Esophagus muscularis mucosa (tissue), 4 donors: ENCODE data around the gene TJP2. TPM values are rescaled to one million over a fixed set of nuclear protein-coding genes. Genes with fewer than 3 reads are reported as not detected.

Source experiments
- DNase-seq: peaks from one replicate; pipeline ENCODE4 v3.0.0-alpha.2; 2017; ENCODE audit errors: extremely low spot score
- H3K27ac ChIP-seq, 4 donors: fragments of 200-600 bp; sonication (generic); replicated peaks in 1 of 4; 1 replicate in 3 of 4; 2 replicates in 1 of 4; pipeline ENCODE4 v1.5.1; 2016 to 2019; ENCODE audit warnings: mild to moderate bottlenecking in 1 of 4
- H3K27me3 ChIP-seq, 4 donors: fragments of 200-600 bp; sonication (generic); one replicate each; pipeline versions ENCODE4 v1.5.1 to v1.6.0; 2016 to 2019
- H3K36me3 ChIP-seq, 4 donors: fragments of 200-600 bp; sonication (generic); one replicate each; pipeline ENCODE4 v1.5.1; 2016 to 2019
- H3K4me1 ChIP-seq, 4 donors: fragments of 200-600 bp; sonication (generic); one replicate each; pipeline ENCODE4 v1.5.1; 2016 to 2019
- H3K4me3 ChIP-seq, 4 donors: fragments of 200-600 bp; sonication (generic); 1 replicate in 2 of 4; 2 replicates in 2 of 4; pipeline ENCODE4 v1.5.1; 2016 to 2019; ENCODE audit warnings: mild to moderate bottlenecking in 4 of 4, moderate library complexity in 1 of 4
- H3K9me3 ChIP-seq, 4 donors: fragments of 200-600 bp; sonication (generic); 1 replicate in 3 of 4; 2 replicates in 1 of 4; pipeline ENCODE4 v1.5.1; 2016 to 2019
- EP300 ChIP-seq: sonication (generic); formaldehyde crosslinking; IDR thresholded peaks from one replicate; pipeline ENCODE4 v1.6.1; 2017; ENCODE audit warnings: antibody characterized with exemption
- POLR2A ChIP-seq: fragments of 450-650 bp; IDR thresholded peaks from one replicate; pipeline ENCODE4 v1.6.1; 2017; ENCODE audit warnings: antibody characterized with exemption, moderate library complexity, mild to moderate bottlenecking, low read depth
- POLR2AphosphoS5 ChIP-seq, 2 donors: sonication (generic); formaldehyde crosslinking; IDR thresholded peaks; one replicate each; pipeline ENCODE4 v1.6.1; 2017; ENCODE audit warnings: antibody characterized with exemption in 2 of 2
- WGBS: methylation state at CpG from one replicate; pipeline ENCODE4 v1.1.5; 2018; 5-methylcytosine and 5-hydroxymethylcytosine counted together
- intact Hi-C: fragments of 100-400 bp; cut with DNase I; formaldehyde crosslinking; loops from one replicate; pipeline ENCODE4 v1.15.1; 2023
- total RNA-seq, 4 donors: library from RNA; depleted of rRNA; stranded (reverse); fragments of >200 nt; gene quantifications; one replicate each; pipeline versions ENCODE4 v1.1.0 to v1.2.1, GENCODE V29; 2016
- TF ChIP-seq, protein P1 (sequence below), 3 experiments: fragments of 200-600 bp in 2 of 3; fragments of 450-650 bp in 1 of 3; sonication (generic) in 2 of 3; IDR thresholded peaks; one replicate each; pipeline ENCODE4 v1.5.1; 2017 to 2019; ENCODE audit warnings: antibody characterized with exemption in 3 of 3, mild to moderate bottlenecking in 2 of 3, moderate library complexity in 1 of 3

TJP2 gene
- total RNA-seq, 4 donors from 2014 or later, result 101 to 172 (median 125) TPM

GRCh38 chr9:69147041-69147834, 26.8 kb upstream of the TJP2 start:
- Histone ChIP-seq H3K4me1 (peaks cover 7 to 31% (median 16%) of the 10 kb centered on the region in 4 donors), H3K9me3 (no peaks in the 10 kb centered on the region), H3K27me3 (no peaks in the 10 kb centered on the region), H3K36me3 (no peaks in the 10 kb centered on the region), H3K27ac (no peak overlapping the region), H3K4me3 (no peak overlapping the region)
- intact Hi-C loops, result no loop called here
- TF ChIP-seq, protein P1, sequence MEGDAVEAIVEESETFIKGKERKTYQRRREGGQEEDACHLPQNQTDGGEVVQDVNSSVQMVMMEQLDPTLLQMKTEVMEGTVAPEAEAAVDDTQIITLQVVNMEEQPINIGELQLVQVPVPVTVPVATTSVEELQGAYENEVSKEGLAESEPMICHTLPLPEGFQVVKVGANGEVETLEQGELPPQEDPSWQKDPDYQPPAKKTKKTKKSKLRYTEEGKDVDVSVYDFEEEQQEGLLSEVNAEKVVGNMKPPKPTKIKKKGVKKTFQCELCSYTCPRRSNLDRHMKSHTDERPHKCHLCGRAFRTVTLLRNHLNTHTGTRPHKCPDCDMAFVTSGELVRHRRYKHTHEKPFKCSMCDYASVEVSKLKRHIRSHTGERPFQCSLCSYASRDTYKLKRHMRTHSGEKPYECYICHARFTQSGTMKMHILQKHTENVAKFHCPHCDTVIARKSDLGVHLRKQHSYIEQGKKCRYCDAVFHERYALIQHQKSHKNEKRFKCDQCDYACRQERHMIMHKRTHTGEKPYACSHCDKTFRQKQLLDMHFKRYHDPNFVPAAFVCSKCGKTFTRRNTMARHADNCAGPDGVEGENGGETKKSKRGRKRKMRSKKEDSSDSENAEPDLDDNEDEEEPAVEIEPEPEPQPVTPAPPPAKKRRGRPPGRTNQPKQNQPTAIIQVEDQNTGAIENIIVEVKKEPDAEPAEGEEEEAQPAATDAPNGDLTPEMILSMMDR (IDR thresholded peaks at IDR 0.05), result no peak
- TF ChIP-seq POLR2A (no peak), POLR2AphosphoS5 (IDR thresholded peaks at IDR 0.05) (no peak), EP300 (no peak)
- WGBS, result 95% methylated on average over 11 of the region's 11 CpGs
- peak; percentile 60 for DNase-seq

DNA sequence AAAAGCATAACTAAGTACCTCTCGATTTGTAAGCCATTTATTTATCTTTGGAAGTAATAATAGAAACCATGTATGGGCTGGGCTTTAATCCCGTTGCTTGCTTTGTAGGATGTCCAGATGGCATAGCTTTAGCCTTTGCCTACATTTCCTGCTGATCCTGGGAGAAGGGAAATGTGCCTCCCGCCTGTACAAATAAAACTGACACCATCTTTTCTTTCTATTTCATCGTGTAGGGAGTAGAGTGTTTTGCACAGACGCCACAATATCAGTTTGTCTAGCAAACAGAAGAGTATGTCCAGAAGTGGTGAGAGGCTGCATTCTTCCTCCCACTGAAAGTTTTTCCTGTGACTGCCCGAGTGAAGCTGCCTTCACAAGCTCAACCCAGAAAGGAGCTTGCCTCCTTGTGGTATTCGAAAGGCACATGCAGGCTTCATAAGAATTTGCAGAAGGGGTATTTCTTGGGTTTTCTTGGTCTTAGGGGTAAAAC, 24.7 kb upstream of the TJP2 start:
- TF ChIP-seq, protein P1 (IDR thresholded peaks at IDR 0.05), result peak; percentile 27 to 61 (median 41)
- TF ChIP-seq EP300, result no peak
- no peaks in the 10 kb centered on the region for H3K36me3 ChIP-seq
- no peaks in the 10 kb centered on the region for H3K9me3 ChIP-seq
- H3K4me3 ChIP-seq, result peak overlapping the region in 3 of 4 donors; percentile 12 to 36 (median 17)
- intact Hi-C loops, result no loop called here
- H3K4me1 ChIP-seq, result peaks cover 11 to 40% (median 23%) of the 10 kb centered on the region in 4 donors
- peak overlapping the region; percentile 29 to 70 (median 56) for H3K27ac ChIP-seq
- 17% methylated on average over 7 of the region's 7 CpGs for WGBS
- no peaks in the 10 kb centered on the region for H3K27me3 ChIP-seq
- peak; percentile 80 for DNase-seq

DNA sequence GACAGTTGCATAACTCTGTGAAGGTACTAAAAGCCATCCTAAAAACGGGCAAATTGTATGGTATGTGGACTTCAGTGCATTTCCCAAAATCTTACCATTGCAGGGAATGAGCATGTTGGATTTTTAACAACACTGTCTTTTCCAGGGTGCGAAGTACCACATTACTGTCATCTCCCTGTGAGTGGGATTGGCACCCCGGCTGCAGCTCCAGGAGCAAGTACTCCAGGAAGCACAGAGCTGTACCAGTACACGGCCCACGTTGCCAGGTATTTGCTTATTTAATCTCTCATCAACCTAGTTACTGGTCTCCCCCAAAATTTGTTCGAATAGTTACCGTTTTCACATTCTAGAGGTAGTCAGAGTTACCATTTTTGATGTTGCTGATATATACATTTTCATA, 22.6 kb upstream of the TJP2 start:
- Histone ChIP-seq H3K36me3 (no peaks in the 10 kb centered on the region), H3K9me3 (no peaks in the 10 kb centered on the region), H3K4me3 (no peak overlapping the region), H3K27me3 (no peaks in the 10 kb centered on the region), H3K4me1 (peaks cover 11 to 45% (median 26%) of the 10 kb centered on the region in 4 donors), H3K27ac (no peak overlapping the region)
- no peak for TF ChIP-seq EP300
- no peak for TF ChIP-seq POLR2AphosphoS5 (IDR thresholded peaks at IDR 0.05)
- TF ChIP-seq POLR2A, result no peak
- TF ChIP-seq, protein P1 (IDR thresholded peaks at IDR 0.05), result no peak
- WGBS, result 95% methylated on average over 7 of the region's 7 CpGs
- intact Hi-C loops, result no loop called here
- no peak for DNase-seq

GRCh38 chr9:69153707-69154521, 20.2 kb upstream of the TJP2 start:
- Histone ChIP-seq H3K36me3 (no peaks in the 10 kb centered on the region), H3K27ac (no peak overlapping the region), H3K4me1 (peaks cover 11 to 38% (median 23%) of the 10 kb centered on the region in 4 donors), H3K9me3 (no peaks in the 10 kb centered on the region), H3K4me3 (no peak overlapping the region), H3K27me3 (no peaks in the 10 kb centered on the region)
- TF ChIP-seq EP300 (no peak), POLR2AphosphoS5 (IDR thresholded peaks at IDR 0.05) (no peak), POLR2A (no peak)
- no peak for DNase-seq
- intact Hi-C loops, result no loop called here
- WGBS, result 78% methylated on average over 9 of the region's 9 CpGs
